ENCODE measurements around the gene DIP2C. TPM values are rescaled to one million over a fixed set of nuclear protein-coding genes. Genes with fewer than 3 reads are reported as not detected.

Gene DIP2C
- total RNA-seq, 2 donors from 2014 or later: 9.6 to 11.9 TPM

DNA sequence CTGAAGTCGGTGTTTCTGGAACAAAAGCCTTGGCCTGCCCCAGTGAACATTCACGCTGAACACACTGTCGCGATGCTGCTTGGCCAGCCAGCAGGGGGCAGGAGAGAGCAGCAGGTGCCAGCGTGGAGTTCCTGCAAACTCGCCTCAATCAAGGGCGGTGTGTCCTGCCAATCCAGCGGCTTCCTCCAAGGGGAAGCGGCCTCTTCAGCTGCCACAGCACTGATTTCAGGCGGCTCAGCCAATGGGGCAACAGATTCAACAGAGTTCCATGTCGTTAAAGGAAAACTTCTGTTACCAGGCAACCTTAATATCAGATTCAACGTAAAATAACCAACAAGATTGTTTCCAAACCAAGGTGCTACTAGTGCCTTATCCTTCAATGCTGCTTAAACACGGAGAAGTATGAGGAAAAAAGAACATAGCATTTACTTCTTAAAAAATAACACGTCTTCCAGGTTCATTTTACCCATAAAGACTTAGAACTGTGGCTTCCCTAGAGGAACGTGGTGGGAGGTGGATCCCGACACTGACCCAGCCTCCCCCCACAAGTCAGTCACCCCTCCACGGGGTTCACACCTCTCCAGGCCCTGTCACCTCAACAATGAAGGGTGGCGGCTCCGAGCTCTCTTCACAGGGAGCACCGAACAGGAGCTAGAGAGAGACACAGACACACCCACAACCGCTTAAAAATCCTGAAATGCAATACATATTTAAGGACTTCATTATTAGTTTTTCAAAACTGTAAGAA is 178.2 kb downstream of the DIP2C start:
- DNase-seq (peak; percentile 91 to 93 (median 93)), ATAC-seq (peak; percentile 85)
- Histone ChIP-seq H3K4me3 (no peak overlapping the region), H3K36me3 (replicated peaks in 1 of 2; ENCODE audit: insufficient read depth in 1 of 2, low read depth in 2 of 2) (no peaks in the 10 kb centered on the region), H3K27me3 (no peaks in the 10 kb centered on the region), H3K9me3 (no peaks in the 10 kb centered on the region), H3K27ac (peak overlapping the region in 2 of 4 donors; percentile 20 to 27), H3K4me1 (peaks cover 34% of the 10 kb centered on the region)
- intact Hi-C loops (cut with DNase I): no loop called here
- TF ChIP-seq POLR2A (IDR thresholded peaks at IDR 0.05): no peak
- TF ChIP-seq, protein P1, sequence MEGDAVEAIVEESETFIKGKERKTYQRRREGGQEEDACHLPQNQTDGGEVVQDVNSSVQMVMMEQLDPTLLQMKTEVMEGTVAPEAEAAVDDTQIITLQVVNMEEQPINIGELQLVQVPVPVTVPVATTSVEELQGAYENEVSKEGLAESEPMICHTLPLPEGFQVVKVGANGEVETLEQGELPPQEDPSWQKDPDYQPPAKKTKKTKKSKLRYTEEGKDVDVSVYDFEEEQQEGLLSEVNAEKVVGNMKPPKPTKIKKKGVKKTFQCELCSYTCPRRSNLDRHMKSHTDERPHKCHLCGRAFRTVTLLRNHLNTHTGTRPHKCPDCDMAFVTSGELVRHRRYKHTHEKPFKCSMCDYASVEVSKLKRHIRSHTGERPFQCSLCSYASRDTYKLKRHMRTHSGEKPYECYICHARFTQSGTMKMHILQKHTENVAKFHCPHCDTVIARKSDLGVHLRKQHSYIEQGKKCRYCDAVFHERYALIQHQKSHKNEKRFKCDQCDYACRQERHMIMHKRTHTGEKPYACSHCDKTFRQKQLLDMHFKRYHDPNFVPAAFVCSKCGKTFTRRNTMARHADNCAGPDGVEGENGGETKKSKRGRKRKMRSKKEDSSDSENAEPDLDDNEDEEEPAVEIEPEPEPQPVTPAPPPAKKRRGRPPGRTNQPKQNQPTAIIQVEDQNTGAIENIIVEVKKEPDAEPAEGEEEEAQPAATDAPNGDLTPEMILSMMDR (IDR thresholded peaks at IDR 0.05): peak; percentile 87 to 98 (median 96)
- 27 to 42% methylated on average over 13 to 21 of the region's 21 CpGs for WGBS, 2 donors

DNA sequence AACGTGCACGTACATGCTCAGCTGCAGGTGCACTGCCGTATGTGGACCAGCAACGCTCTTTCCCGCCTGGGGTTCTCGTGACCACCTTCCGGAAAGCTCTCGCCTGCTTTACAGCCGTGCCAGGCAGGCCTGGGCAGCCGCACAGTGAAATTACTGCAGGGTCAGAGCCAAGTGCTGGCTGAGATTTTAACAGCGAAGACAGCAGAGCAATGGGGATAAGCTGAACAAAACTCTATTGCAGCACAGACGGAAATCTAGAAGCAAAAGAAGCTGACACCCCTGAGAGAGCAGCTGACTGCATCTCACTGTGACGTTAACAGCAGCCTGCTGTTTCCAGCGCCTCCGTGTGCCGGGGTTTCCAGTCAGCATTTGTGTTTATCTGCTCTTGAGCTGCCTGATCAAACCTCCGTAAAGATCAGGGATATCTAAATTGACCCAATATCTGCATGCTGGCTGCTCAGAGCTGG is 179.0 kb downstream of the DIP2C start:
- intact Hi-C loops (cut with DNase I): no loop called here

DNA sequence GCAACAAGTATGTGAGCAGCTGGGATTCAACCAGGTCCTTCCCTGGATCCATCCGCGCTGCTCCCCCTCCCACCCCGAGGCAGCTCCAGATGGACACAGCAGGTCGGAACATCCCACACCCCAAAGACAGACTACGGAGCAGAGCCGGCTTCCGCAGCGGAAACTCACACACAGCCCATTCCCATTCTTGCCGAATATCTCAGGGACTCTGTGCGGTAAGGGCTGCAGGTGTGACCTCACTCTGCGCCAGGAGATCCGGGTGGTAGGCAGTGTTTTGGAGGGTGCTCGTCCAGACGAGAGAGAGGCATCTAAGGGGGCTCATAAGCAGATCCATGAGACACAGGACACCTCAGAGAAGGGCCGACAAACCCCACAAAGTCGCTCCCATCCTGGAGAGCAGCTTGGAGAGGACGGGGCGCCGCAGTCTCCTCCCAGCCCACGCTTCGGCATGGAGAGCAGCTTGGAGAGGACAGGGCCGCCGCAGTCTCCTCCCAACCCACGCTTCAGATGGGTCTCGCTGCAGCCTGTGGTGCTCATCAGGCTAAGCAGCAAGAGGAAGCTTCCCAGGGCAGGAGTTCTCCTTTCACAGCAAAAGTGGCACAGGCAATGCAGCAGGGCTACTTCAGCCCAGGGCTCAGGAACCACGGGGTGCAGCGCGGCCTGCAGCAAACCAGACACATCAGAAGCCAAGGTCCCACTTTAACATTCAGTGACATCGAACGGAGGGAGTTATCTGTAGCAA is 179.9 kb downstream of the DIP2C start:
- no peak for DNase-seq

More for the DNA sequence above, 179.0 kb downstream of the DIP2C start:
- no peak for ATAC-seq
- TF ChIP-seq, protein P1 (IDR thresholded peaks at IDR 0.05): no peak
- no peak for TF ChIP-seq POLR2A (IDR thresholded peaks at IDR 0.05)
- Histone ChIP-seq H3K36me3 (replicated peaks in 1 of 2; ENCODE audit: insufficient read depth in 1 of 2, low read depth in 2 of 2) (no peaks in the 10 kb centered on the region), H3K9me3 (no peaks in the 10 kb centered on the region), H3K27me3 (no peaks in the 10 kb centered on the region), H3K4me3 (no peak overlapping the region), H3K27ac (peak overlapping the region in 1 of 4 donors; percentile 8), H3K4me1 (peaks cover 31% of the 10 kb centered on the region)
- 67 to 79% methylated on average over 17 of the region's 17 CpGs for WGBS, 2 donors
- no peak for DNase-seq

DNA sequence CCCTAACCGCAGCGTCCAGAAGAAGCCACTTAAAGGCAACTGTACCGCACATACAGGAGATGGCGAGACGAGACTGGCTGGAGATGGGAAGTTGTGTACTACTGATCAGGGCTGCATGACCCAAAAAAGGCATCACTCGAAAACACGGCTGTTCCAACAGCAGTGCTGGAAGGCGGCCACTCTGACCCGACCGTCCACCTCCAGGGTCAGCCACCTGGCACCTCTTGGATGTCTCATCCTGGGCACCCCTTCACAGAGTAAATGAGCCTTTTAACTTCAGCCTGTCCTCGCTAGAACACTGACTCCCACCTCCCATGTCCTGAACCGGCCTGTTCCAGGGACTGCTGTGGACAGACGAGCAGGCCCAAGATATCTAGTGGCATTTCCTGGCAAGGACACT is 180.7 kb downstream of the DIP2C start:
- intact Hi-C loops (cut with DNase I): loop anchor here (5.0 to 10.0 kb wide), 2 partner anchors 176 to 284 kb away; partner anchors contain the start of gene DIP2C
- WGBS, 2 donors: 94 to 96% methylated on average over 11 to 13 of the region's 13 CpGs
- no peak for ATAC-seq

More for the DNA sequence above, 179.9 kb downstream of the DIP2C start:
- H3K27me3 ChIP-seq: no peaks in the 10 kb centered on the region
- peaks cover 27% of the 10 kb centered on the region for H3K4me1 ChIP-seq
- H3K4me3 ChIP-seq: no peak overlapping the region
- no peak for TF ChIP-seq POLR2A (IDR thresholded peaks at IDR 0.05)
- TF ChIP-seq, protein P1 (IDR thresholded peaks at IDR 0.05): no peak
- H3K9me3 ChIP-seq: no peaks in the 10 kb centered on the region
- WGBS, 2 donors: 91 to 94% methylated on average over 23 to 26 of the region's 30 CpGs
- H3K36me3 ChIP-seq (replicated peaks in 1 of 2; ENCODE audit: insufficient read depth in 1 of 2, low read depth in 2 of 2): no peaks in the 10 kb centered on the region
- no peak overlapping the region for H3K27ac ChIP-seq
- intact Hi-C loops (cut with DNase I): loop anchor here (5.0 to 10.0 kb wide), 2 partner anchors 175 to 283 kb away; partner anchors contain the start of gene DIP2C
- ATAC-seq: no peak

More for the DNA sequence above, 180.7 kb downstream of the DIP2C start:
- H3K27ac ChIP-seq: no peak overlapping the region
- H3K27me3 ChIP-seq: no peaks in the 10 kb centered on the region
- H3K4me1 ChIP-seq: peaks cover 19% of the 10 kb centered on the region
- H3K4me3 ChIP-seq: no peak overlapping the region
- TF ChIP-seq, protein P1 (IDR thresholded peaks at IDR 0.05): no peak
- no peak for TF ChIP-seq POLR2A (IDR thresholded peaks at IDR 0.05)
- H3K9me3 ChIP-seq: no peaks in the 10 kb centered on the region
- H3K36me3 ChIP-seq (replicated peaks in 1 of 2; ENCODE audit: insufficient read depth in 1 of 2, low read depth in 2 of 2): no peaks in the 10 kb centered on the region
- no peak for DNase-seq
